ENCODE data around the gene GALNT2.

GALNT2 gene

GRCh38 chr1:230066466-230067404, at the start of gene GALNT2:
Gene GALNT2, plus strand, starts transcription at chr1:230067238. Its CDS starts 43 bp downstream, at chr1:230067281.
- peak; percentile 90 to 92 for DNase-seq

- no peak for DNase-seq
Observed at GRCh38 chr1:230020451-230020850, 46.6 kb upstream of the GALNT2 start.

- no peak for DNase-seq
Observed at GRCh38 chr1:230022666-230023380, 44.2 kb upstream of the GALNT2 start.

GRCh38 chr1:230025686-230026085, 41.4 kb upstream of the GALNT2 start:
- no peak for DNase-seq

GRCh38 chr1:230026139-230026538, 40.9 kb upstream of the GALNT2 start:
- no peak for DNase-seq

- no peak for DNase-seq
Observed at GRCh38 chr1:230026572-230026971, 40.5 kb upstream of the GALNT2 start.

GRCh38 chr1:230028602-230029223, 38.3 kb upstream of the GALNT2 start:
- DNase-seq = no peak

- DNase-seq = no peak
Observed at GRCh38 chr1:230029244-230029941, 37.6 kb upstream of the GALNT2 start.

- DNase-seq = no peak
Observed at GRCh38 chr1:230030122-230030821, 36.8 kb upstream of the GALNT2 start.

GRCh38 chr1:230031131-230031530, 35.9 kb upstream of the GALNT2 start:
- peak in 1 of 2 donors; percentile 41 for DNase-seq

- DNase-seq = no peak
Observed at GRCh38 chr1:230032516-230033281, 34.3 kb upstream of the GALNT2 start.

GRCh38 chr1:230037261-230037660, 29.8 kb upstream of the GALNT2 start:
- no peak for DNase-seq

- no peak for DNase-seq
Observed at GRCh38 chr1:230040440-230040839, 26.6 kb upstream of the GALNT2 start.

GRCh38 chr1:230043081-230043480, 24.0 kb upstream of the GALNT2 start:
- no peak for DNase-seq

- no peak for DNase-seq
Observed at GRCh38 chr1:230044729-230045128, 22.3 kb upstream of the GALNT2 start.

- no peak for DNase-seq
Observed at GRCh38 chr1:230047114-230047865, 19.7 kb upstream of the GALNT2 start.

GRCh38 chr1:230048322-230048721, 18.7 kb upstream of the GALNT2 start:
- DNase-seq = no peak

GRCh38 chr1:230048922-230049321, 18.1 kb upstream of the GALNT2 start:
- DNase-seq = no peak

- no peak for DNase-seq
Observed at GRCh38 chr1:230049731-230050130, 17.3 kb upstream of the GALNT2 start.

- DNase-seq = no peak
Observed at GRCh38 chr1:230050973-230051735, 15.9 kb upstream of the GALNT2 start.

All from CD4-positive, alpha-beta T cell treated with Interferon alpha-2 for 1 hour (primary cell).